Measurements from ENCODE around the gene NDUFS6.
"Not testable (repeated sequence)": the region's sequence is repeated elsewhere in the genome, so short reads cannot be mapped to it uniquely, and the experiment has no call there.

The NDUFS6 gene

DNA sequence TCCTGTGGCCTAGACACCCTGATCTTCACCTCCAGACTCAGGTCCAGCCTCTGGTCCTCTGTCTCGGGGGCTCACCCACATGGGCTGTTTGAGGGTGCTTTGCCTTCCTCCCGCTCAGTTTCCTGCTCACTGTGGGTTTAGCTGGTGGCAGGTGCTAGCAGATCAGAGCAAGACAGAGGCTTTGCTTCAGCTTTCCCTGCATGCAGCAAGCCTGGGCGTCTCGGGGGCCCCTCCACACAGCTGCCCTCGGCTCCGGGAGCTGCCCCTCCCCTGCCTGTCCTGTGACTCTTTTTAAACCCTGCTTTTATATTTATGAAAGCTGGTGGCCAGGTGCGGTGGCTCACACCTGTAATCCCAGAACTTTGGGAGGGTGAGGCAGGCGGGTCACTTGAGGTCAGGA is 16.1 kb upstream of the NDUFS6 start:
- Histone ChIP-seq H3K9ac (ENCODE audit: low read length) (no peak overlapping the region), H3K4me3 (ENCODE audit: low read depth, low read length) (no peak overlapping the region), H3K4me1 (ENCODE audit: control insufficient read depth, insufficient read depth, low read length) (peaks cover 8% of the 10 kb centered on the region), H3K27me3 (ENCODE audit: control insufficient read depth, insufficient read depth, low read length) (no peaks in the 10 kb centered on the region), H3K27ac (ENCODE audit: low read depth, low read length) (no peak overlapping the region), H3K9me3 (ENCODE audit: control insufficient read depth, insufficient read depth, low read depth, low read length) (no peaks in the 10 kb centered on the region), H3K36me3 (ENCODE audit: control insufficient read depth, insufficient read depth, low read length) (no peaks in the 10 kb centered on the region)

- peaks cover 15% of the 10 kb centered on the region for H3K4me1 ChIP-seq (ENCODE audit: control insufficient read depth, insufficient read depth, low read length)
- H3K36me3 ChIP-seq (ENCODE audit: control insufficient read depth, insufficient read depth, low read length) = no peaks in the 10 kb centered on the region
- H3K9ac ChIP-seq (ENCODE audit: low read length) = no peak overlapping the region
- H3K27ac ChIP-seq (ENCODE audit: low read depth, low read length) = no peak overlapping the region
- no peak overlapping the region for H3K4me3 ChIP-seq (ENCODE audit: low read depth, low read length)
- no peaks in the 10 kb centered on the region for H3K27me3 ChIP-seq (ENCODE audit: control insufficient read depth, insufficient read depth, low read length)
- H3K9me3 ChIP-seq (ENCODE audit: control insufficient read depth, insufficient read depth, low read depth, low read length) = no peaks in the 10 kb centered on the region
Observed at GRCh38 chr5:1785984-1786383, 15.2 kb upstream of the NDUFS6 start.

DNA sequence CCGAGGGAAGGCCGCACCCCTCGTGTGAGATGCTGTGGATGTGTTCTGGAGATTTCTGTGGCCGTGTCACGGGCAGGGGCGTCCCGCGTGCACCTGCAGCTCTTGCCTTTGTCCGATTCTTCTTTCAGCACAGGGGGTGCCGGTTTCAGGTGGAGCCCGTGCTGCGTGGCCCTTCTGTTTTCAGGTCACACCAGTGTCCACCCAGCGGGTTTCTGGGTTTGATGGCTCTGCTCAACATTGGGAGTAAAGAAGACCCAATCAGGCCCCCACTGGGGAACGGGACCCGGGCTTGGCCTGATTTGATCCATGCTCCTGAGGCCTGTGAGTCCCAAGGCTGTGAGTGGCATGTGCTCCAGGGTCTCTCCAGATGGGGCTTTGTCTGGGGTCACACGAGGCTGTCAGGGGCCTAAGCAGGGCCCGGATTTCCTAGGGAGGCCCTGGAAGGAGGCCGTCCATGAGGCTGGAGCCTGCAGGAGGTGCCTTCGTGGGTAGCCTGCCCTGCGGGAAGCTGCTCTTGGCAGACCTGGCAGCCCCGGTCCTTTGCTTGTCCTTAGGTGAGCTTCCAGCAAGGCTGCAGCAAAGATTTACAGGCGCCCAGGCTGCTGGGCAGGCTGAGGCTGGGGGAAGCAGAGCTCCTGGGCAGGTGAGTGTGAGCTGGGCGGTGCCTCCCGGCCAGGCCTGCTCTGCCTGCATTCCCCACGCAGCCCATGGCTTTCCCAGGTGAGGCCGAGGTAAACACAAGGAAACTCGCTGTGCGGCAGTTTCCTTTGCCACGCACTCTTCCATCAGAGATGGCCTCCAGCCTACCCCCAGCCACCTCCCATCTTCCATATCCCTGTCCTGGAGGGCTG is 14.4 kb upstream of the NDUFS6 start:
- no peaks in the 10 kb centered on the region for H3K9me3 ChIP-seq (ENCODE audit: control insufficient read depth, insufficient read depth, low read depth, low read length)
- H3K27ac ChIP-seq (ENCODE audit: low read depth, low read length) = no peak overlapping the region
- H3K9ac ChIP-seq (ENCODE audit: low read length) = no peak overlapping the region
- no peaks in the 10 kb centered on the region for H3K27me3 ChIP-seq (ENCODE audit: control insufficient read depth, insufficient read depth, low read length)
- no peaks in the 10 kb centered on the region for H3K36me3 ChIP-seq (ENCODE audit: control insufficient read depth, insufficient read depth, low read length)
- peaks cover 15% of the 10 kb centered on the region for H3K4me1 ChIP-seq (ENCODE audit: control insufficient read depth, insufficient read depth, low read length)
- H3K4me3 ChIP-seq (ENCODE audit: low read depth, low read length) = no peak overlapping the region

DNA sequence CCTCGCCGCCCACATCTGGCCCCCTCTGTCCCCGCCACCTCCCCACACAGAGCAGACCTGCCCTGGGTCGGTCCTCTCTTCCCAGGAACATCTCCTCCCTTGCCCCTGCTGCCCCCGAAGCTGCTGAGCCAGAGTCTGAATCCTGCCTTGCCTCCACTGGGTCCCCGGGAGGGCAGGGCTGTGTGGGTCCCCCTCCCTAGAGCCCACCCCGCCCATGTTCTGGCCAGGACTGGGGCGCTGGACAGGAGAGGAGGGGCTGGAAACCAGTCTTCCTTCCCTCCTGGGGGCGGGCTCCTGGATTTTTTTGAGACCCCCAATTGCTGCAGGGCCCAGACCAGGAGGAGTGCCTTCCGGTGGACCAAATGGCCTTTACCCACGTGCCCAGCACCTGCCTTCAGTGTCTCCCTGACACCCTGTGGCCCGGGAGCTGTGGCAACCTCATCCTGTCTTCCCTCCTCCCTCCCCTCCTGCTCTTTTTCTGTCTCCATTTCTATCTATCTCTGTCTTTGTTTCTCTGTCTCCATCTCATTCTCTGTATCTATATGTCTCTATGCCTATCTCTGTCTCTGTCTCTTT is 13.6 kb upstream of the NDUFS6 start:
- no peaks in the 10 kb centered on the region for H3K36me3 ChIP-seq (ENCODE audit: control insufficient read depth, insufficient read depth, low read length)
- no peak overlapping the region for H3K27ac ChIP-seq (ENCODE audit: low read depth, low read length)
- H3K9ac ChIP-seq (ENCODE audit: low read length) = no peak overlapping the region
- H3K4me3 ChIP-seq (ENCODE audit: low read depth, low read length) = no peak overlapping the region
- no peaks in the 10 kb centered on the region for H3K9me3 ChIP-seq (ENCODE audit: control insufficient read depth, insufficient read depth, low read depth, low read length)
- H3K4me1 ChIP-seq (ENCODE audit: control insufficient read depth, insufficient read depth, low read length) = peaks cover 15% of the 10 kb centered on the region
- H3K27me3 ChIP-seq (ENCODE audit: control insufficient read depth, insufficient read depth, low read length) = no peaks in the 10 kb centered on the region

DNA sequence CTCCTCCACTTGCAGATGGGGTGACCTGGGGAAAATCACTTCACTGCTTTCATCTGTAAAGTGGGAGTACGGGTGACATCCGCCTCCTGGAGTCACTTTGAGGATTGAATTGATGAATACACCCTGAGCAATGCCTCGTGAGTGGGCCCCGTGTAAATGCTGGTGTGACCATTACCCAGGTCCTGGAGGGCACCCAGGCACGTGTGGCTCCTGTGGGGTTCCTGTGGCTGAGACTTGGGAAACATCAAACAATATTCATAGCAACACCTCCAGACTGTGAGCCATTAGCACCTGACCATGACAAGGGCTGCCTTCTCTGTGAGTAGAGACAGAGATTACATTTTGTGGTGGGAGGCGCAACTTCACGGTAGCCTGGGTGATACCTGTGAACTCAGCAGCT is 13.0 kb upstream of the NDUFS6 start:
- H3K4me1 ChIP-seq (ENCODE audit: control insufficient read depth, insufficient read depth, low read length) = peaks cover 15% of the 10 kb centered on the region
- no peaks in the 10 kb centered on the region for H3K36me3 ChIP-seq (ENCODE audit: control insufficient read depth, insufficient read depth, low read length)
- no peak overlapping the region for H3K27ac ChIP-seq (ENCODE audit: low read depth, low read length)
- no peak overlapping the region for H3K9ac ChIP-seq (ENCODE audit: low read length)
- no peaks in the 10 kb centered on the region for H3K27me3 ChIP-seq (ENCODE audit: control insufficient read depth, insufficient read depth, low read length)
- no peak overlapping the region for H3K4me3 ChIP-seq (ENCODE audit: low read depth, low read length)
- no peaks in the 10 kb centered on the region for H3K9me3 ChIP-seq (ENCODE audit: control insufficient read depth, insufficient read depth, low read depth, low read length)

DNA sequence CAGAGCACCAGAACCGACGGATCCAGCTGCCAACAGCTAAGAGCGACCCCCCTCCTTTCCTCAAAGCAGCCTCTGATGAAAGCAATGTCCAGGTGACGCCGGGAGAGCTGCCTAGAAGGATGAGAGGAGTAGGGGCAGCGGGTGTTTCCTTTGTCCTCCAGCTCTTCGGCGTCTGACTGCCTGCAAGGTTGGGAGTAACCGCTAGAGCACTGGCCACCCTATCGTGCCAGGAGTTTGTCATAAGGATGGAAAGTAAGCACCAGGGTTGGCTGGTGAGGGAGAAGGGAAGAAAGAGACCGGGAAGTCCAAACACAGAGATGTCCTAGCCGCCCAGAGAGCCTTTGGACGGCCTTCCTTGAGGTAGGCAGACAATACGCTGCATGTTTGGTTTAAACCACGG is 12.4 kb upstream of the NDUFS6 start:
- Histone ChIP-seq H3K27me3 (ENCODE audit: control insufficient read depth, insufficient read depth, low read length) (no peaks in the 10 kb centered on the region), H3K4me1 (ENCODE audit: control insufficient read depth, insufficient read depth, low read length) (peaks cover 15% of the 10 kb centered on the region), H3K36me3 (ENCODE audit: control insufficient read depth, insufficient read depth, low read length) (no peaks in the 10 kb centered on the region), H3K9ac (ENCODE audit: low read length) (no peak overlapping the region), H3K27ac (ENCODE audit: low read depth, low read length) (no peak overlapping the region), H3K9me3 (ENCODE audit: control insufficient read depth, insufficient read depth, low read depth, low read length) (no peaks in the 10 kb centered on the region), H3K4me3 (ENCODE audit: low read depth, low read length) (no peak overlapping the region)

DNA sequence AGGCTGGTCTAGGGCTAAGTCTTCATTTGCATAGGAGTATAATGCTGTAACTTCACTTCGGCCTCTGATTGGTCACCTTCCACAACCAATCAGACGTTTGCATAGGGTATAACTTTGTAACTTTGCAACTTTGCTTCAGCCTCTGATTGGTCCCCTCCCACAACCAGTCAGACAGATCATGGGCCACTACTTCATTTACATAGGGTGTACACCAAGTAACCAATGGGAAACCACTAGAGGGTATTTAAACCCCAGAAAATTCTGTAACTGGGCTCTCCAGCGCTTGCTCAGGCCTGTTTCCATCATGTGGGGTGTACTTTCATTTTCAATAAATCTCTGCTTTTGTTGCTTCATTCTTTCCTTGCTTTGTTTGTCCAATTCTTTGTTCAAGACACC is 11.8 kb upstream of the NDUFS6 start:
- H3K36me3 ChIP-seq (ENCODE audit: control insufficient read depth, insufficient read depth, low read length); H3K9ac ChIP-seq (ENCODE audit: low read length); H3K9me3 ChIP-seq (ENCODE audit: control insufficient read depth, insufficient read depth, low read depth, low read length); H3K4me3 ChIP-seq (ENCODE audit: low read depth, low read length); H3K27me3 ChIP-seq (ENCODE audit: control insufficient read depth, insufficient read depth, low read length); H3K27ac ChIP-seq (ENCODE audit: low read depth, low read length): not testable (repeated sequence)
- H3K4me1 ChIP-seq (ENCODE audit: control insufficient read depth, insufficient read depth, low read length) = peaks cover 15% of the 10 kb centered on the region

DNA sequence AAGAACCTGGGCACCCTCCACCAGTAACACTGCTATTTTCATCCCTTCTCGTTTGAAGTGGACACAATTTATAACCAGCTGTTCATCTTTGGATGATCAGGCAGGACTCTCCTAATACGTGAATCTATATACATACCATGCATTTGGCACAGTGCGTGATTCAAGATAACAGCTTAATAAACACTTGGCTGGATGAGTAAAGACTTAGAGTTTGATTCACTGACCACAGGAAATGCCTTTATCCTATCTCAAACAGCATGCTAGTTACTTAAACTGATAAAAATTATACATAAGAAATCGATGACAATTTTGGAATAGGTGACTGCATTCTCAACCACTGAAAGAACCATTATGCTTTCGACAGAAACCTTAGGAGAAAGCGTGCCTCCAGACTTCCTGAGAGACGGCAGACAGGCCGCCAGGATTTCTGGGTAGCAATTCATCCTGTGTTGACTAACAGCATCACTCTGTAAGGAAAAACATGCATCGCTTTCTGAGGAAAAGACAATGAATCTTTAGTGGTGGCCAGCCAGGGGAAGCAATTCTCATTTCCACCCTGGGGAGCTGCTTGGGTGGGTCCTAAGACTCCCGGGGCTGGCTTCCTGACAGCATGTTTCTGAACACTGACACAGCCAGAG is 11.3 kb upstream of the NDUFS6 start:
- H3K36me3 ChIP-seq (ENCODE audit: control insufficient read depth, insufficient read depth, low read length) = no peaks in the 10 kb centered on the region
- H3K27ac ChIP-seq (ENCODE audit: low read depth, low read length) = no peak overlapping the region
- peaks cover 17% of the 10 kb centered on the region for H3K4me1 ChIP-seq (ENCODE audit: control insufficient read depth, insufficient read depth, low read length)
- H3K27me3 ChIP-seq (ENCODE audit: control insufficient read depth, insufficient read depth, low read length) = no peaks in the 10 kb centered on the region
- H3K9me3 ChIP-seq (ENCODE audit: control insufficient read depth, insufficient read depth, low read depth, low read length) = no peaks in the 10 kb centered on the region
- no peak overlapping the region for H3K4me3 ChIP-seq (ENCODE audit: low read depth, low read length)
- H3K9ac ChIP-seq (ENCODE audit: low read length) = no peak overlapping the region

DNA sequence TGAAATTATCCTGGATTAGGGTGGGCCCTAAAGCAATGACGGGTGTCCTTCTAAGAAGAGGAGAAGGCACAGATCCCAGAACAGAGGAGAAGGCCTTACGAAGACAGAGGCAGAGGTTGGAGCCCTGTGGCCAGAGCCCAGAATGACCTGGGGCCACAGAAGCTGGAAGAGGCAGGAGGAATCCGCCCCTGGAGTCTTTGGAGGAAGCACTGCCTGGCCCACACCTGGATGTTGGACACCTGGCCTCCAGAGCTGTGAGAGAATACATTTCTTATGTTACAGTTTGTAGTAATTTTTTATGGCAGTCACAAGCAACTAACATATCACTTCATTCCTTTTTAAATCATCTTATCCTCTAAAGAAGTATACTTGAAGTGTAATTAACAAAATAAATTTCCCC is 10.0 kb upstream of the NDUFS6 start:
- Histone ChIP-seq H3K9ac (ENCODE audit: low read length) (no peak overlapping the region), H3K27me3 (ENCODE audit: control insufficient read depth, insufficient read depth, low read length) (no peaks in the 10 kb centered on the region), H3K36me3 (ENCODE audit: control insufficient read depth, insufficient read depth, low read length) (peaks cover 1% of the 10 kb centered on the region), H3K4me3 (ENCODE audit: low read depth, low read length) (no peak overlapping the region), H3K9me3 (ENCODE audit: control insufficient read depth, insufficient read depth, low read depth, low read length) (no peaks in the 10 kb centered on the region), H3K4me1 (ENCODE audit: control insufficient read depth, insufficient read depth, low read length) (peaks cover 19% of the 10 kb centered on the region), H3K27ac (ENCODE audit: low read depth, low read length) (no peak overlapping the region)

DNA sequence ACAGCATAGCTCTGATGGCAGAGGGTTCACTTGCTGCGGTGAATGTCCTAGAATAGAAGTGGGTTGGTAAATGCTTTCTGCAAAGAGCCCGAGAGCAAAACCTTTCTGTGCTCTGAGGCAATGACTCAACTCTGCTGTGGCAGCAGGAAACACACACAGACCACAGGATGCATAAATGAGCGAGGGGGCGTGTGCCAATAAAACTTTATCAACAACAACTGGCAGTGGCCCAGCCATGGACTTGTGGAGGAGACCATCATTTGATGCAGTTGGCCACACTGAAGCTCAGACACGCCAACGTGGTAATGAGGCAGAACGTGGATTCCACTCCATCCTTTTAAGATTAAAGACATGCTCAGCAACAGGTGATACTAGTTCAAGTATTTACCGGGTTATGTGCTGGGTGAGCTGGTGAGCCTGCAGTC is 8.4 kb upstream of the NDUFS6 start:
- Histone ChIP-seq H3K4me1 (ENCODE audit: control insufficient read depth, insufficient read depth, low read length) (peaks cover 19% of the 10 kb centered on the region), H3K9me3 (ENCODE audit: control insufficient read depth, insufficient read depth, low read depth, low read length) (no peaks in the 10 kb centered on the region), H3K27ac (ENCODE audit: low read depth, low read length) (no peak overlapping the region), H3K27me3 (ENCODE audit: control insufficient read depth, insufficient read depth, low read length) (no peaks in the 10 kb centered on the region), H3K9ac (ENCODE audit: low read length) (no peak overlapping the region), H3K36me3 (ENCODE audit: control insufficient read depth, insufficient read depth, low read length) (peaks cover 18% of the 10 kb centered on the region), H3K4me3 (ENCODE audit: low read depth, low read length) (no peak overlapping the region)

GRCh38 chr5:1793301-1793740 is 7.9 kb upstream of the NDUFS6 start:
- Histone ChIP-seq H3K9ac (ENCODE audit: low read length) (no peak overlapping the region), H3K4me1 (ENCODE audit: control insufficient read depth, insufficient read depth, low read length) (peaks cover 19% of the 10 kb centered on the region), H3K27me3 (ENCODE audit: control insufficient read depth, insufficient read depth, low read length) (no peaks in the 10 kb centered on the region), H3K36me3 (ENCODE audit: control insufficient read depth, insufficient read depth, low read length) (peaks cover 23% of the 10 kb centered on the region), H3K27ac (ENCODE audit: low read depth, low read length) (no peak overlapping the region), H3K4me3 (ENCODE audit: low read depth, low read length) (no peak overlapping the region), H3K9me3 (ENCODE audit: control insufficient read depth, insufficient read depth, low read depth, low read length) (no peaks in the 10 kb centered on the region)

Data from HUES6 (cell line).